HG03060 (cell line): Measurements from ENCODE around the gene ATP8B1.
"Not testable (repeated sequence)": the region's sequence is repeated elsewhere in the genome, so short reads cannot be mapped to it uniquely, and the experiment has no call there.

ENCODE experiments used
- ATAC-seq: cut with Tn5 transposase; IDR thresholded peaks from one replicate; pipeline ENCODE4 v1.9.1; 2021; ENCODE audit warnings: low read depth, moderate number of reproducible peaks; ENCODE audit not compliant: unreplicated experiment

ATP8B1 gene

GRCh38 chr18:57733861-57734260 lies 69.3 kb downstream of the ATP8B1 start:
- no peak for ATAC-seq

GRCh38 chr18:57730146-57730545 lies 73.0 kb downstream of the ATP8B1 start:
- no peak for ATAC-seq

GRCh38 chr18:57728941-57729511 lies 74.1 kb downstream of the ATP8B1 start:
- no peak for ATAC-seq

- ATAC-seq, result no peak
These were observed 74.9 kb downstream of the ATP8B1 start for GRCh38 chr18:57727952-57728807.

- ATAC-seq, result not testable (repeated sequence)
These were observed 83.7 kb downstream of the ATP8B1 start for GRCh38 chr18:57719211-57719935.

GRCh38 chr18:57716549-57716948 lies 86.6 kb downstream of the ATP8B1 start:
- no peak for ATAC-seq

- ATAC-seq, result no peak
These were observed 87.4 kb downstream of the ATP8B1 start for GRCh38 chr18:57715671-57716070.

- no peak for ATAC-seq
These were observed 88.0 kb downstream of the ATP8B1 start for GRCh38 chr18:57715073-57715472.

GRCh38 chr18:57710226-57710625 lies 92.9 kb downstream of the ATP8B1 start:
- ATAC-seq, result no peak

- no peak for ATAC-seq
These were observed 93.8 kb downstream of the ATP8B1 start for GRCh38 chr18:57709335-57709734.

- ATAC-seq, result no peak
These were observed 94.8 kb downstream of the ATP8B1 start for GRCh38 chr18:57708288-57708687.

- no peak for ATAC-seq
These were observed 97.1 kb downstream of the ATP8B1 start for GRCh38 chr18:57705832-57706595.

GRCh38 chr18:57705011-57705410 lies 98.1 kb downstream of the ATP8B1 start:
- ATAC-seq, result no peak

- no peak for ATAC-seq
These were observed 104.4 kb downstream of the ATP8B1 start for GRCh38 chr18:57698571-57699276.

GRCh38 chr18:57697426-57697825 lies 105.7 kb downstream of the ATP8B1 start:
- ATAC-seq, result no peak

GRCh38 chr18:57696271-57696670 lies 106.8 kb downstream of the ATP8B1 start:
- ATAC-seq, result no peak

GRCh38 chr18:57691363-57691762 lies 111.8 kb downstream of the ATP8B1 start:
- ATAC-seq, result no peak

- ATAC-seq, result no peak
These were observed 115.1 kb downstream of the ATP8B1 start for GRCh38 chr18:57687970-57688369.

GRCh38 chr18:57683470-57683869 lies 119.6 kb downstream of the ATP8B1 start:
- ATAC-seq, result no peak
